ENCODE measurements around the gene THRA.
A peak's percentile ranks its signal among the peaks of the same experiment; 100 is the strongest.

Gene THRA

GRCh38 chr17:40062329-40063186 is at the start of gene THRA:
THRA (plus strand) TSS chr17:40062965; CDS start chr17:40074489, 11,524 bp downstream.
- DNase-seq (ENCODE audit: low read depth) = no peak

- DNase-seq (ENCODE audit: low read depth) = no peak
Measured at GRCh38 chr17:40014375-40014980, 48.3 kb upstream of the THRA start.

DNA sequence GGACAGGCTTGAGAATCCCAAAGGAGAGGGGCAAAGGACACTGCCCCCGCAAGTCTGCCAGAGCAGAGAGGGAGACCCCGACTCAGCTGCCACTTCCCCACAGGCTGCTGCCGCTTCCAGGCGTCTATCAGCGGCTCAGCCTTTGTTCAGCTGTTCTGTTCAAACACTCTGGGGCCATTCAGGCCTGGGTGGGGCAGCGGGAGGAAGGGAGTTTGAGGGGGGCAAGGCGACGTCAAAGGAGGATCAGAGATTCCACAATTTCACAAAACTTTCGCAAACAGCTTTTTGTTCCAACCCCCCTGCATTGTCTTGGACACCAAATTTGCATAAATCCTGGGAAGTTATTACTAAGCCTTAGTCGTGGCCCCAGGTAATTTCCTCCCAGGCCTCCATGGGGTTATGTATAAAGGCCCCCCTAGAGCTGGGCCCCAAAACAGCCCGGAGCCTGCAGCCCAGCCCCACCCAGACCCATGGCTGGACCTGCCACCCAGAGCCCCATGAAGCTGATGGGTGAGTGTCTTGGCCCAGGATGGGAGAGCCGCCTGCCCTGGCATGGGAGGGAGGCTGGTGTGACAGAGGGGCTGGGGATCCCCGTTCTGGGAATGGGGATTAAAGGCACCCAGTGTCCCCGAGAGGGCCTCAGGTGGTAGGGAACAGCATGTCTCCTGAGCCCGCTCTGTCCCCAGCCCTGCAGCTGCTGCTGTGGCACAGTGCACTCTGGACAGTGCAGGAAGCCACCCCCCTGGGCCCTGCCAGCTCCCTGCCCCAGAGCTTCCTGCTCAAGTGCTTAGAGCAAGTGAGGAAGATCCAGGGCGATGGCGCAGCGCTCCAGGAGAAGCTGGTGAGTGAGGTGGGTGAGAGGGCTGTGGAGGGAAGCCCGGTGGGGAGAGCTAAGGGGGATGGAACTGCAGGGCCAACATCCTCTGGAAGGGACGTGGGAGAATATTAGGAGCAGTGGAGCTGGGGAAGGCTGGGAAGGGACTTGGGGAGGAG is 47.5 kb upstream of the THRA start, which contains the start of gene CSF3:
Gene CSF3, plus strand, starts transcription at position 436 of the 993 bp plus-strand sequence. Its CDS starts 35 bp downstream, at position 471.
- no peak for DNase-seq (ENCODE audit: low read depth)

DNA sequence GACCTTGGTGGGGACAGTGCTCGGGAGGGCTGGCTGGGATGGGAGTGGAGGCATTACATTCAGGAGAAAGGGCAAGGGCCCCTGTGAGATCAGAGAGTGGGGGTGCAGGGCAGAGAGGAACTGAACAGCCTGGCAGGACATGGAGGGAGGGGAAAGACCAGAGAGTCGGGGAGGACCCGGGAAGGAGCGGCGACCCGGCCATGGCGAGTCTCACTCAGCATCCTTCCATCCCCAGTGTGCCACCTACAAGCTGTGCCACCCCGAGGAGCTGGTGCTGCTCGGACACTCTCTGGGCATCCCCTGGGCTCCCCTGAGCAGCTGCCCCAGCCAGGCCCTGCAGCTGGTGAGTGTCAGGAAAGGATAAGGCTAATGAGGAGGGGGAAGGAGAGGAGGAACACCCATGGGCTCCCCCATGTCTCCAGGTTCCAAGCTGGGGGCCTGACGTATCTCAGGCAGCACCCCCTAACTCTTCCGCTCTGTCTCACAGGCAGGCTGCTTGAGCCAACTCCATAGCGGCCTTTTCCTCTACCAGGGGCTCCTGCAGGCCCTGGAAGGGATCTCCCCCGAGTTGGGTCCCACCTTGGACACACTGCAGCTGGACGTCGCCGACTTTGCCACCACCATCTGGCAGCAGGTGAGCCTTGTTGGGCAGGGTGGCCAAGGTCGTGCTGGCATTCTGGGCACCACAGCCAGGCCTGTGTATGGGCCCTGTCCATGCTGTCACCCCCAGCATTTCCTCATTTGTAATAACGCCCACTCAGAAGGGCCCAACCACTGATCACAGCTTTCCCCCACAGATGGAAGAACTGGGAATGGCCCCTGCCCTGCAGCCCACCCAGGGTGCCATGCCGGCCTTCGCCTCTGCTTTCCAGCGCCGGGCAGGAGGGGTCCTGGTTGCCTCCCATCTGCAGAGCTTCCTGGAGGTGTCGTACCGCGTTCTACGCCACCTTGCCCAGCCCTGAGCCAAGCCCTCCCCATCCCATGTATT is 46.5 kb upstream of the THRA start:
- no peak for DNase-seq (ENCODE audit: low read depth)

GRCh38 chr17:40017422-40018080 is 45.2 kb upstream of the THRA start:
- DNase-seq (ENCODE audit: low read depth) = no peak

- no peak for DNase-seq (ENCODE audit: low read depth)
Measured at GRCh38 chr17:40018211-40019121, 44.3 kb upstream of the THRA start.

DNA sequence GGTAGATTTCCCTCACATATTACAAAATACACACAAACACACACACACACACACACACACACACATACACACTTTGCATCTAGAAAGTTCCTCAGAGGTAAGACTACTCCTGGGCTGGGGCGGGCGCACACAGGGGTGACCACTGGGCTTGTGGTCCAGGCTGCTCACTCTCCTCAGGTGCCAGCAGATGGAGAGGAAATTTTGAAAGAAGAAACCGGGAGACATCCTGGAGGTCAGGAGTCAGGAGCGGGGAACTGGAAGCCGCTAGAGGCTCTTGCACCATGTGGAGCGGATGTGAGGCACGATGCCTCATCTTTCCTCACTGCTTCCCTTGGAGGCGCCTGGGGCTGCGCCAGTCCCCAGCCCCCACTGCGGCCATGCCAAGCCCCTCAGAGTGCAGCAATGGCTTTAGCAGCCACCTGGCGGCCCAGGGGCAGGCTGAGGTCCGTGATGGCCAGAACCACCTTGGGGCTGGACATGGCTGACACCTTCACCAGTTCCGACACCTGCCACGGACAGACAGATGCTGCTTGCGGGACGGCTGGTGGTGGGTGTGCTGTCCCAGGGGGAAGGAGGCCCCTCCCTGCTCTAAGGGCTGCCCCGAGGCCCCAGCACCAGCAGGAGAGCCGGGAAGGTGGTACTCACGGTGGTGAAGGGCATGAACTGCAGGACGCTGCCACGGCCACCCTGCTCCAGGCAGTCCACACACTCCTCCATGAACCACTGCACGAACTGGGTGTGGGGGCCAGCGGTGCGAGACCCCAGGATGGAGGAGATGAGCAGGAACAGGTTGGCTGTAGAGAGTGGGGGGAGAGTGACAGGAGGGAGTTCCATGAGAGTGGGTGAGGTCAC is 43.4 kb upstream of the THRA start:
- DNase-seq (ENCODE audit: low read depth) = peak; percentile 88

DNA sequence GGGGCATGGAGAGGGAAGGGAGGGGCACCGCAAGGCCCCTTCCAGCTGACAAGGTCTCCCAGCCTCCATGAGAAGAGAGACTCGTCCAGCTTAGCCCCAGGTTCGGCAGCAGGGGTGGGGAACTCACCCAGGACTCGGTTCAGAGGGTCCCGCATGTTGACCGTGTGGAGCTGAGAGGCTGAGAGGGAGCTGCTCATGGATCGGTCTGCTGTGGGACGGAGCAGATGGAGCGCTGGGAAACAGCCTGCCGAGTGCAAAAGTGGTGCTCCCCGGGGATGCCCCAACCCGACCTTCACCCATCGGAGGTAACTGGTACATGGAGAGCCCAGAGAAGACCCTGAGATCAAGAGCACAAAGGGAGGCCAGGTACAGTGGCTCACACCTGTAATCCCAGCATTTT is 42.6 kb upstream of the THRA start:
- no peak for DNase-seq (ENCODE audit: low read depth)

DNA sequence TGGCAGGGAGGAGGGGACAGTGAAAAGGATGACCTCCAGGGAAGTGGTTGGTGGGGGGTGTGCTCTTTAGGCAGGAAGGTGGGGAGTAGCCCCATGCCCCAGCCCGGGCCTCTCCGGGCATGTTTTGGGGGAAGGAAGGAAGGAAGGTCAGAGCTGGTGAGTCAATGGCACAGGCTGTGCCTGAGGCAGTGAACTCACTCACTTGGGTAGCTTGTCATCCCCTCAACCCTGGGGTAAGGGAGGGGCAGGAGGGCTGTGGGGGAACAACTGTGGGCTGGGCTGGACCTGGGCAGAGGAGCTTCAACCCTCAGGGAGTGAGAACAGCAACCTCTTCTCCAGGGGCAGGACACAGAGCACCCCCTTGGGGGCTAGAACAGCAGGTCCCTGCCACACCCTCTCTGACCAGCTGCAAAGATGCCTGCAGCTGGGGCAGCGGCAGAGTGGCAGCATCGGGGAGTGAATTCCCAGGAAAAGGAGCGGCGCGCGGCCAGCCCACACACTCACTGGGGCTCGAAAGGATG is 41.3 kb upstream of the THRA start:
- DNase-seq (ENCODE audit: low read depth) = peak; percentile 88

GRCh38 chr17:40022497-40022896 is 40.3 kb upstream of the THRA start:
- DNase-seq (ENCODE audit: low read depth) = no peak

GRCh38 chr17:40022961-40023541 is 39.7 kb upstream of the THRA start:
- no peak for DNase-seq (ENCODE audit: low read depth)

DNA sequence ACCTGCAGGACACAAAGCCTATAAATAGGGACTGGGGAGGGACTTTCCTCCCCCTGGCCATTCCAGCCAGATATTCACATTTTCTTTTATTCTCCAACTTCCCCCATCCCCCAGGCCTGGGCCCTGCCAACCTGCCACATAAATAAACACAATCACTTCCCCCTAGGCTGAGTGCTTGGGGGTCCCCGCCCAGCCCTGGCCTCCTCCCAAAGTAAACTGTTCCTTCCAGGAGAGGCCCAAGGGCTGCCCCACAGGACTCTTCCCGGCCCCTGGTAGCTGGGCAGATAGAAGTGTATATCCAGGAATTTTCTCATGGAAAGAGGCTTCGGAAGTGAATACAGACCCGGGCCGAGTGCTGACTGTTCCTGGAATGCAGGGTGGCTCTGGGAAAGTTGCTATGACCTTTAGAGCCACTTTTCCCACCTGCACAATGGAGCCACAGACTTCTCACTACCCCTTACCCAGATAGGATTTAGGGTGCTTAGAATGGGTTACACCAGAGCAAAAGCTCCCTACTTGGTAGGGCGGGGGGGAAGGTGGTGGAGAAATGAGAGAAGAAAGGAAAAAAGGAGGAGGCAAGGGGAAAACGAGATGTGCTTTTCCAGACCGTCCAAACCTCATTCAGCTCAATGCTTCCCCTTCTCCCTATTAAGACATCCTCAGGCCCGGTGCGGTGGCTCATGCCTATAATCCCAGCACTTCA is 39.0 kb upstream of the THRA start:
- no peak for DNase-seq (ENCODE audit: low read depth)

- no peak for DNase-seq (ENCODE audit: low read depth)
Measured at GRCh38 chr17:40024901-40025300, 37.9 kb upstream of the THRA start.

- no peak for DNase-seq (ENCODE audit: low read depth)
Measured at GRCh38 chr17:40025559-40025958, 37.2 kb upstream of the THRA start.

DNA sequence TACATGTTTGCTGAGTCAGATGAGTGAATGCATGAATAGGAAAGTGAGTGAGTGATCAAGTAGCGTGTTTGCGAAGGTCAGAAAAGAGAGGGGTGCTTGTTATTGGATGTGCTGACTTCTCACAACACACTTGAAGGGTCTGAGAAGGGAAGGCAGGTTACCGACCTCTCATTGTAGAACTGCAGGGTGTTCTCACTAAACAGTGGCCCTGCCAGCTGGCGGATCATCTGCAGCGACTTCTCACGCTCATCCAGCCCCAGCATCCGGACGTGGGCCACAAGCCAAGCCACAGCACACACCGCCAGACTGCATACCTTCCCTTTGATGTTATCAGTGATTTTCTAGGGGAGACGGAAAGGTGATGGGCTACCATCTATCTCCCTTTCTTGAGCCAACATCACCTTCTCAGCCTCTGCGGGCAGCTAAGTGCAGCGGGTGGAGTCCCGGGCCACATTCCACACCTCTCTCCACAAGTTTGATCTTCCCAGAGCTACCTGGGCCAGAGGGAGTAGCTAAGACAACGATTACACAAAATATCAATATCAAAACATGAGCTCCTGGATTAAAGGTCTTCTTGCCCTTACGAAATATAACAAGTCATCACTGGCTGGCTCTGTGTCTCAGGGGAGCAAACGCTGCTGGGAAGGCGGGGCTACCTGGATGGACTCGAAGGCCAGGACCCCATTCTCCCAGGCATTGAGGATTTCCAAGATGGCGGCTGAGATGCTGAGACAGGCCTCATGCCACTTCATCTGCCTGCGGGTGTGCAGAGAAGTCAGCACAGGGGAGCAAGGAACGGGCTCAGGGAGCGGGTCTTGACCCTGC is 36.6 kb upstream of the THRA start:
- DNase-seq (ENCODE audit: low read depth) = no peak

All from HS-5 (cell line).